Measurements from ENCODE around the gene CST9. TPM values are rescaled to one million over a fixed set of nuclear protein-coding genes. Genes with fewer than 3 reads are reported as not detected.
"Not testable (repeated sequence)": the region's sequence is repeated elsewhere in the genome, so short reads cannot be mapped to it uniquely, and the experiment has no call there.

The CST9 gene
- polyA plus RNA-seq, 3 donors, result not detected

DNA sequence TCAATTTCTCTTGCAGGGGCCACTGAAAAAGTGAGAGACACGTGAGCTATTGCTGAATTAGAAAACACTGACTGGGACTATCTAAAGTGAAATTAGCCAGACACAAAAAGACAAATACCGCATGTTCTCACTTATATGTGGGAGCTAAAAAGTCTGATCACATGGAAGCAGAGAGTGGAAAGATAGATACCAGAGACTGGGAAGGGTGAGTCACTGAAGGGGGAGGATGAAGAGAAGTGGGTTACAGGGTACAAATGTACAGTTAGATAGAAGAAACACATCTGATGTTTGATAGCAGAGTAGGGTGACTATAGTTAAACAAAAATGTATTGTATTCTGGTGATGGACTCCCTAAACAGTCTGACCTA is 18.6 kb upstream of the CST9 start:
- no peak for DNase-seq (ENCODE audit: low read depth in 3 of 3, low spot score in 2 of 3)

DNA sequence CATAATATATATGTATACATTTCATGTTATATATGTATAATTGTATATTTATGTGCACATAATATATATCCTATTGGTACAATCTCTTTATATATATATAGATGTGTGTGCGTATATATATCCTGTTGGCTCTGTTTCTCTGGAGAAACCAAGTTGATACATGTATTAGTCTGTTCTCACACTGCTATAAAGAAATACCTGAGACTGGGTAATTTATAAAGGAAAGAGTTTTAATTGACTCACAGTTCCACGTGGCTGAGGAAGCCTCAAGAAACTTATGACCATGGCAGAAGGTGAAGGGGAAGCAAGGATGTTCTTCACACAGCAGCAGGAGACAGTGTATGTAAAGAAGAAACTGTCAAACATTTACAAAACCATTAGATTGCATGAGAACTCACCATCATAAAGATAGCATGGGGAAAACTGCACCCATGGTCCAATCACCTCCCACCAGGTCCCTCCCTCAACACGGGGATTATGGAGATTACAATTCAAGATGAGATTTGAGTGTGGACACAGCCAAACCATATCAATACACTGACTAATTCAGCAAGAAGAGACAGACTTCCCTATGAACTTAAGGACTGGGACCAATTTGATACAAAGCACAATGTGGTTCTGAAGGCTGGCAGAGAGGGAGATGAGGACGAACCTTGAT is 18.1 kb upstream of the CST9 start:
- DNase-seq (ENCODE audit: low read depth in 3 of 3, low spot score in 2 of 3), result no peak

DNA sequence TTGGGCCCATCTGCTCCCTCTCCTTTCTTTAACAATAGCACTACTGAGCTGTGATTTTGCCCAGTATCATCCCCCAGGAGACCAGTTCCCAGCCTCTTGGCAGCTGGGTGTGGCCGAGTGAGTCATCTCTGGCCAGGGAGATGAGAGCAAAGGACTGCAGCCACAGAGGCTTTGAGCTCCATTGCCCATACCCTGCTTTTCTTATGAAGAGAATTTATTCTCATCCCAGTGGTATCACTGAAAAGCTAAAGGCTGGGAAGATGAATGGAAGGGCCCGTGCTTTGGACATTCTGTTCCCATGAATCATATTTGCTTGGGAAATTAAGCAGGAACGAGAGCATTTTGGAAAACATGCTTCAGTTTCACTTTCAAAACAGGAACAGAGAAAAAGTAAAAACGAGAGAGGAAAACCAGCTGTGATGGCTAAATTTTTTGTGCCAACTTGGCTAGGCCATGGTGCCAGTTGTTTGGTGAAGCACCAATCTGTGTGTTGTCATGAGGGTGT is 17.2 kb upstream of the CST9 start:
- no peak for DNase-seq (ENCODE audit: low read depth in 3 of 3, low spot score in 2 of 3)

DNA sequence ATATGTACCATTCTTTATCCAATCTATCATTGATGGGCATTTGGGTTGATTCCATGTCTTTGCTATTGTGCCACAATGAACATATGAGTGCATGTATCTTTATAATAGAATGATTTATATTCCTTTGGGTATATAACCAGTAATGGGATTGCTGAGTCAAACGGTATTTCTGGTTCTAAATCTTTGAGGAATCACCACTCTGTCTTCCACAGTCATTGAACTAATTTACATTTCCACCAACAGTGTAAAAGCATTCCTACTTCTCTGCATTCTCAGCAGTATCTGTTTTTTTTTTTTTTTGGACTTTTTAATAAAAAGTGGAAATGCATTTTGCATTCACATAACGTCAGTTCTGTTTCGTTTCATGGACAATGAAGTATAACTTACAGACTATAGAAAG is 16.7 kb upstream of the CST9 start:
- DNase-seq (ENCODE audit: low read depth in 3 of 3, low spot score in 2 of 3), result not testable (repeated sequence)

DNA sequence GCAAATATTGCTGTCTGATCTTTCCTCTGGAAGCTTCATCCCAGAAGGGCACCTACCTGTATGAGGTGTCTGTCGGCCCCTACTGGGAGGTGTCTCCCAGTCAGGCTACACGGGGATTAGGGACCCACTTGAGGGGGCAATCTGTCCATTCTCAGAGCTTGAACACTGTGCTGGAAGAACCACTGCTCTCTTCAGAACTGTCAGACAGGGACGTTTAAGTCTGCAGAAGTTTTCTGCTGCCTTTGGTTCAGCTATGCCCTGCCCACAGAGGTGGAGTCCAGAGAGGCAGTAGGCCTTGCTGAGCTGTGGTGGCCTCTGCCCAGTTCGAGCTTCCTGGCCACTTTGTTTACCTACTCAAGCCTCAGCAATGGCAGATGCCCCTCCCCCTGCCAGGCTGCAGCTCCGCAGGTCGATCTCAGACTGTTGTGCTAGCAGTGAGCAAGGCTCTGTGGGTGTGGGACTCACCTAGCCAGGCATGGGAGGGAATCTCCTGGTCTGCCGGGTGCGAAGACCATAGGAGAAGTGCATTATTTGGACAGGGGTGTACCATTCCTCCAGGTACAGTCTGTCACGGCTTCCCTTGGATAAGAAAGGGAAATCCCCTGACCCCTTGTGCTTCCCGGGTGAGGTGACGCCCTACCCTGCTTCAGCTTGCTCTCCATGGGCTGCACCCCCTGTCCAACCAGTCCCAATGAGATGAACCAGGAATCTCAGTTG is 15.1 kb upstream of the CST9 start:
- DNase-seq (ENCODE audit: low read depth in 3 of 3, low spot score in 2 of 3), result not testable (repeated sequence)

DNA sequence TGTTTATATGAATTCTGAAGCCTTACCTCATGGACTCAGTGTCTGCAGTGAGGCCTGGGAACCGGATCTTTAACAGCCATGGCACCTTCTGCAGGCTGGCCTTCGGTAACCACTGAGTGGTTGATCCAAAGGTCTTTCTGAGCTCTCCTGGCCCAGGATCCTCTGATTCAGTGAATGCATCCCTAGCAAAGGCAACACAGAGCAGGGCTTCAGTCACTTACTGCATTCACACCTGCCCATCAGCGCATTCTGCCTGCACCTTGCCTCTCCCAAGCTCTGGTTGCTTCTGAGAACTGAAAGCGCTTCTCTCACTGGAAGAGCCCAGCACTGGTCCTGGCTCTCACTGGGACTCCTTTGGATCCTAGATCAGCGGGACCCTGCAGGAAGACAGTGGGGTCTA is 8.4 kb upstream of the CST9 start:
- no peak for DNase-seq (ENCODE audit: low read depth in 3 of 3, low spot score in 2 of 3)

DNA sequence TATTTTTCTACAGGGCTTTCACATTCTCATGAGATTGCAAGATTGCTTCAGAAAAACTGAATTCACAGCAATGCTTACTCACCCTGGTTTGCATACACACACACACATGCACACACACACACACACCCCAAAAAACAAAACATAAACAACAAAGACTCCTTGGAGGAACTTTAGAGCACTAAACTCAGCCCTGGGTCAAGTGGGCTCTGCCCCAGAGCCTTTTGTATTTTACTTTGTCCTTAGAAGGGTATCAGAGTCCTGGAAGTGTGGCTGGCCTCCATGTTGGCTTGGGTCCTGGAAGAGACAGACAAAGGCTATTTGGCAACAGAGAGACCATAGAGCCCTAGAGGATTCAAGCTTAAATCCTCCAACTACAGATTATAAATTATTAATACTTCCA is 8.0 kb upstream of the CST9 start:
- no peak for DNase-seq (ENCODE audit: low read depth in 3 of 3, low spot score in 2 of 3)

DNA sequence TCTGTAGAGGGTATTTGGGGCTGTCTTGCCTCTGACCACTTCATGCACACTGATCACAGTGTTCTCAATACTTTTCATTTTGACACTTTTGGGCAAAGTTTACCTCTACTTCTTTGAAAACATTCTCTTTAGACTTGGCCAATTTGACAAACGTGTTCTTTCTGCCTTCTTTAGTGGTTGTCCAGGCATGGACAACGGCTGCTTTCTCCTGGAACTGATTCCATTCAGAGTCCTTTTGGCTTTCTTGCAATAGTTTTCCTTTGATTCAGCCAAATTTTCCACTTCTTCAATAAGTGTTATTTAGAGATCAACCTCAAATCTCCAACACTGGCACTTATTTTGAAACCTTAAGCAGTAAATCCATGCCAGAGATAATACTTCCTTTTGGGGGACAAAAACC is 6.7 kb upstream of the CST9 start:
- no peak for DNase-seq (ENCODE audit: low read depth in 3 of 3, low spot score in 2 of 3)

DNA sequence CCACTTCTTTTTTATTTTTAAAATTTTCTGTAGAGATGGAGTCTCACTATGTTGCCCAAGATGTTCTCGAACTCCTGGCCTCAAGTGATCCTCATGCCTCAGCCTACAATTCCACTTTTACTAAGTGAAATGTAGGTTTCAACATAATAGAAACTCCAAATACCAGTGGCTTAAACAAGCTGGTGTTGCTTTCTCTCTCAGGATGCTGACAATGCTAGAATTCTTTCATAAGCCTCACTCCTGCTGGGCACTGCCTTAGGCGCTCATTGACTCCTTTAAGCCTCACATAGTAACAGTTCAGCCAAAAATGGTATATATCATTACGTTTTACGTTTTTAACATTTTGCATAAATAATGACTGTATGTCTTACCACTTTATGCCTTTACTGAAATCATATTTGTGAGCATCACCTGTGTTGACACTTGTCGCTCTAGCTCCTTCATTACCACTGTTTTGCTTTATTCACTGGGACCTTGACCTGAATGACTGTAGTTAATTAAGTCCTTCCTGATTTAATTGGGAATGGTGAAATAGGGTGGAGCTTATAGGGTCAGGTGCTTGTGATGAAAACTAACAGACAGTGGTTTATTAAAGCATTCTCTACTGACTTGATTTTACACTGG is 3.9 kb upstream of the CST9 start:
- DNase-seq (ENCODE audit: low read depth in 3 of 3, low spot score in 2 of 3), result no peak

DNA sequence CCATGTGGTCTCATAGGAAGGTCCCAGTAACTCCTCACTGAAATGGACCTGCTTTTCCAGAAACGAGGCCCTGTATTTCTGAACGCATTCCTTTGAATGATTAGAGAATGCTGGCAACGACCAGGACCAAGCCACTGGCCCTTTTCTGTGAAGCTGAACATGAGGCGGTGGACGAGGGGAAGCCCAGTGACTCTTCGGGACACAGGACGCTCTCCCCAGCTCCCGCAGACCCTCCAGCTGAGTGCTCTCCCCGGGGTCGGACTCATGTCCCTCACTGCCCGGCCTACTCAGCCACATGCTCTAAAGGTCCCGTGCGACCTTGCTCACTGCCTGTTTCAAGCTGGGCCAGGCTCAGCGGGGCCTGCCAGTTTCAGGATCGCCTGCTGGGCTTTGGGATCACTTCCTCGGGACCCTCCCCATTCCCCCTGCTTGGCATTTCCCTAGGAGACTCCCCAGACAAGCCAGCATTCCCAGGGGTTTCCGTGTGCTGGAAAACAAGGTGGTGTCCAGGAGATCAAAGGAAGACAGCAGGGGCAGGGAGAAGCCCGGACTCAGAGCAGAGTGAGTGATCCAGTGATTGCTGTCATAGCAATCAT is 2.6 kb upstream of the CST9 start:
- no peak for DNase-seq (ENCODE audit: low read depth in 3 of 3, low spot score in 2 of 3)

DNA sequence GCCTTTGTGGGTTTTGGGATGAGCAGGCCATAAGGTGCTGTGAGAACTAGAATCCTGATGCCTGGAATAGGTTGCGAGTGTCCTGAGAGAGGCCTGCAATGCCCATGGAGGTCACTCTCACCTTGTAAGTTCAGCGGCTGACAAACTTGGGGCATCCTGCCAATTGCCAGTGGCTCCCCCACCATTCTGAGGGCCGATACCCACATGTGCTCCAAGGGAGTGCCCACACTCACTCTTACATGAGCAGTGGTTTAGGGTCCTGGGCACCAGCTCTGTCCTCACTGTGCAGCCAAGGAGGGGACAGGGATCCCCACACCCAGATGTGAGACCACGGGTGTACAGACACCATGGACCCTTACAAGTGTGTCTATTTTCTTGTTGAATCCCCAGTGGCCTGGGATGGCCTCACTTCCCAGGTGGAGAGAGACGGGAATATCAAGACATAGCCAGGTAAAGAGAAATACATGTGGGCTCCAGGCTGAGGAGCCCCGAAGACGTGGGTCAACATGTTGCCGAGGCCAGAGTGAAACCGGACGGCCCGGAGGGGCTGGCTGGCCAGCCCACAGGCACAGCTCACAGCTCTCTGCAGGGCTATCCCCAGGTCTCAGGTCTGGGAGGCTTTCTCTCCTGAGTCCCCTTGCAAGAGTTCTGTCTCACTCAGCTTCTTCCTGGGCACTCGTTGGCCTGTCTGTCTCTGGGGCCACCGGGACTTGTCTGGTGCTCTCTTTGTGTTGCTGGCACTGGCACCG is 2.0 kb upstream of the CST9 start:
- DNase-seq (ENCODE audit: low read depth in 3 of 3, low spot score in 2 of 3), result no peak

DNA sequence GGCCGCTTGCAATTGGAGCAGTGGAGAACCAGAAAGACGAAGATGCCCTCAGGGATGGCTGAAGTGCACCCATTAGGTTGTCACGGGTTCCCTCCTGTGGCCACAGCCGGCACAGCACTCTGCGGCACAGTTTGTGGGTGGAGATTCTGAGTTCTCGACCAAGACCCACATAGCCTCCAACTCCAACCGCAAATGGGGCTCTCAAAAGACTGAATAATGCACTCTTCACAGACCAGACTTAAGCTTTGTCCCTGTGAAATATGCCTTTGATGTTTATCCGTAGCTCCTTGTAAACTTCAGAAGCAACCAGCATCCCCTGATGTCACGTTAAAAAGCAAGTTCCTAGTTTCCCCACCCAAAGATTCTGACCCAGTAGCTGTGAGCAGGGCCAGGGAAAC is 934 bp upstream of the CST9 start:
- peak; percentile 21 to 61 (median 47) for DNase-seq (ENCODE audit: low read depth in 3 of 3, low spot score in 2 of 3)

DNA sequence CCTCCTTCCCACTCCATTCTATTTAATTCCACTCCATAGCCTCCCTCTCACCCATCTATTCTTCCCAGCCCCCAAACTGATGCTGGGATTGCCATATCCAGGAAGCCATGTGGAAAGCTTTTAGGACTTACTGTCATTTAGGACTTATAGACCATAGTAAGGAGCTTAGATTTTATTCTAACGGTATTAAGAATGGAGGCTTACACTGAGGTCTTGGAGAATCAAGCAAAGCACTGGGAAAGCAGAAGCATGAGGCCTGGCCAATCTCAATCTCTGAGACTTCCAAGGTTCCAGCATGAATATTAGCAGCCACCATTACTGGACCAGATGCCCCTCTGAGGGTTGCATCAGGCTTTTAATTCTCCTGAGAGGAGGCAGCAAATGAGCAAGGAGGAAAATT is 1.4 kb downstream of the CST9 start:
- no peak for DNase-seq (ENCODE audit: low read depth in 3 of 3, low spot score in 2 of 3)

DNA sequence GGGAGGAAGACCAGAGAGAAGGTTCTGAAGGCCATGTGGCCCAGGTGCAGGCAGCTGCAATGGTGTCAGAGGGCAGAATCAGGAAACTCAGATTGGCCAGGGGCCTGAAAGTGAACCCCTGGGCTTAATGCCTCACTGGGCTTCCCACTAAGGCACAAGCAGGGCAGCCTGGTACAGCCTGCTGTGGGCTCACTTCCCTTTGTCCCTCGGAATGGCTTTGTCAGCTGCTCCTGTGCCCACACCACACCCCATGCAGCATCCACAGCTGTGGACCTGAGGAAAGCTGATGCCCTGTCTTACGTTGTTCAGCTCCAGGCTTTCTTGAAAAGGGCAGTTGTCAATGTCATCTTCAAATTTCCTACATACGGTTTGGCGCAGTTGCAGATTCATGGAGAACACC is 2.4 kb downstream of the CST9 start:
- DNase-seq (ENCODE audit: low read depth in 3 of 3, low spot score in 2 of 3), result no peak

DNA sequence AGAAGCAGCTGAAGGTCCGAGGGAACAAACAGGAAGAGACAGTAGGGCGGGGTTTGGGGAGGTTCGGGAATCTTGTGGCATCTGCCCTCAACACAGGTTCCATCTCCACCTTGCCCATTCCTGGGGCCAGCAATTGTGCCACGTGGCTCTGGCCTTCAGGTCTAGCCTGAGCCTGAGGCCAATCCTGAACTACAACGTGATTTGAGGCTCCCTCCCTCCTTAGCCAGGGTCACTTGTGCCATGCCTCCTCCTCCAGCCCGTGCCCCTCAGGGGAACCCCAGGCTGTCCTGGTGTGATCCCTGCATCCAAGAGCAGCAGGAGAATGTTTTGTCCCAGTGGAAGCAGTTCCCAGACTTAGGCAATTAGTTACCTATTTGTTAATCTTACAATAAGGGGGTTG is 3.0 kb downstream of the CST9 start:
- DNase-seq (ENCODE audit: low read depth in 3 of 3, low spot score in 2 of 3), result no peak

DNA sequence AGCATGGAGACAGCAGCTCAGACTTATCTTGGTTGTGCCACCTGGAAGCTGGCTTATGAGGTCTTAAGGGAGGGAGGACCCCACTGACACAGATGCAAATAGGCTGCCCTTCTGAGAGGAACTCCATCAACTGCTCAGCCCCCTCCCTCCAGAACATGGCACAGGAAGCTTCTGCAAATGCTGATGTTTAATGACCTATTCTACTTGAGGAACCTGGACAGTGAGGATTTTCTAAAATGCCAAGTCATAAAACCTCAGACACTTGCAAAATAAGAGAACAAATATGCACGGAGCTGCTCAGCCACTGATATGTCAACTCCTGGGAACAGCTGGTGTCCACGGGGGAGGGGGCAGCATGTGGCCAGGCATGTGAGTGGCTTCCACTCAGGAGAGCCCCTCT is 3.5 kb downstream of the CST9 start:
- no peak for DNase-seq (ENCODE audit: low read depth in 3 of 3, low spot score in 2 of 3)

DNA sequence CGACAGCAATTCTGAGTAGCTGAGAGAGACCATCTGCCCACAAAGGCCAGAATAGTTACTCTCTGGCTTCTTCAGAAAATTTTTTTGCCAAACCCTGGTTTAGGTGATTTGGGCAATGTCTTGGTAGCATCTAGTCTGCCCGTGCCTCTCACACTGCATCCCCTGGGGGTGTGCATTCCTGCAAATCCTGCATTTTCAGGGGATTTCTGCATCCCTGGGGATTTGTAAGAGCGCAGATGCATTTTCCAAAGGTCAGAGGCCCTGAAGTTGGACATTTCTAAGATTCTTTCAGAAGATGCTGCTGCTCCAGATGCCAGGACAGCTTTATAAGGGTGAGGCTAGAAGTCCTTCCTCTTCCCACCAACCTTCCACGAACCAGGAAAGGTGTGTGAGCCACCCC is 4.0 kb downstream of the CST9 start:
- no peak for DNase-seq (ENCODE audit: low read depth in 3 of 3, low spot score in 2 of 3)

DNA sequence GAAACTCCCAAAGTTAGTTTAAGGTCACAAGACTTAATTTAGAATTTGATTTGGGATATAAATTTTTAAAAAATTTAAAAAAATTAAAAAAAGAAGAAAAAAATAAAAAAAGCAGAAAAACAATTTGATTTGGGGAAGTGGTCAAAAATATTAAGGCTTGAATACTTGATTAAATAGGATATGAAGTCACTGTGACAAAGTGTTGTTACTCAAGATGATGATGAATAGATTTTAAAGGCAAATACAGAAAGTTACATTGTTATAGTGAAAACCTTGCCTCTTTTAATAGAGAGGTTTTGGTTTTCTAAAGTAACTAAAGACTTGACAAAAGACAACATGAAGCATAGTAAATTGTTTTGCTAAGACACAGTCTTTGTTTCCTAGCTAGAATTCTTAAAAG is 7.2 kb downstream of the CST9 start:
- no peak for DNase-seq (ENCODE audit: low read depth in 3 of 3, low spot score in 2 of 3)

DNA sequence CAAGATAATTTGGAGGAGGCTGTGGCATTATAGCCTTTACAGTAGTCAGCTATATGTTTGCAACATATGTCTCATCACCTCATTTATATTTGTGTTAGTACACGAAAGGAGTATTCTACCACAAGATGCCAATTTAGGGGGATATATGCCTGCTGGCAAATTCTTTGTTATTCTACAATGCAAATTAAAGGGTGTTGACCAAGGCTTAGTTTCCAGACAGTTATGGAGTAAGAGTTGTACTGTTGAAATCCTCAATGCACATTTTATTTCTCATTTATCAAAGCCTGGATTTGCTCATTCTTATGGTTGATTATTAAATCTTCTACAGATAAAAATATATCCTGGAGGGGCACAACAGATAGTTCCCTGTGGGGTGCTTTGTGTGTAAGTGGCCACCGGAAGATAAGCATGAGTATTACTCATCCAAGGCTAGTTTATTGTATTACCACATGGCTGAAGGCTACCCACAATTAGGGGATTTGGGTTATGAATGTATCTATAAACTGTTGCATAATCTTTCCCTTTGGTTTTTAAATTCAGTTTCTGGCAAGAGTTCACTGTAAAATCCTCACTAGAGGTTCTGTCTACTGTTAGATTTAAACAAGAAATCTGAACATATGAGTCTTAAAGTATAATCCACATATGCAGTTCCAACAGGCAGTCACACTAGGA is 9.0 kb downstream of the CST9 start:
- no peak for DNase-seq (ENCODE audit: low read depth in 3 of 3, low spot score in 2 of 3)

DNA sequence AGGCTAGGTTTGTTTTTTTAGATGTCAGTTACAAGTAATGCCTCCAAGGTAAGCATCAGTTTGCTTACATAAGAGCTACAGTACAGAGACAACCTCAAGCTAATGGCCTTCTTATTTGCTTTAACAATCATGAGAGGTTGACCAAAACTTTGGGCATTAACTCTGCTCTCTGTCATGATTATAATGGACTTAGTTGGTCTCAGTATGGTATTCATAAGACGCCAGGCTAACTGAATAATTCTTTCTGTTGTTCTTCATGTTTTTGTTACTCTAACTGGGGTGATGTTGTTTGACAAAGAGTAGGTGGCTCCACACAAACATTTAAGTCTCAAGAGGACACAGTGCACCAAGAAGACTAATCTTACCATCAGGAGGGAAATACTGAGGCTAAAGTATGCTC is 9.8 kb downstream of the CST9 start:
- no peak for DNase-seq (ENCODE audit: low read depth in 3 of 3, low spot score in 2 of 3)
